GM12864 (cell line): ENCODE measurements around the gene SLC39A11.

Experiments
- DNase-seq: peaks from one replicate; pipeline ENCODE4 v3.0.0-alpha.2; 2011; ENCODE audit warnings: low read depth
- H3K4me3 ChIP-seq: 2 replicates; pipeline ENCODE4 v1.5.1; 2011; ENCODE audit warnings: mild to moderate bottlenecking, low read depth, low read length, control low read depth
- CTCF ChIP-seq: IDR thresholded peaks from 2 replicates; pipeline ENCODE4 v1.5.1; 2011; ENCODE audit warnings: low read depth, mild to moderate bottlenecking, moderate library complexity, low read length, control low read depth, inconsistent platforms; ENCODE audit errors: missing control alignments

SLC39A11 gene

GRCh38 chr17:72978593-72979218 lies 113.8 kb downstream of the SLC39A11 start:
- no peak overlapping the region for H3K4me3 ChIP-seq
- DNase-seq, result no peak
- no peak for TF ChIP-seq CTCF

GRCh38 chr17:72977771-72978417 lies 114.6 kb downstream of the SLC39A11 start:
- no peak overlapping the region; the same call in 1 of the 2 replicates for H3K4me3 ChIP-seq
- TF ChIP-seq CTCF, result no peak
- DNase-seq, result no peak

- DNase-seq, result no peak
- no peak overlapping the region; the same call in 1 of the 2 replicates for H3K4me3 ChIP-seq
- no peak for TF ChIP-seq CTCF
Measured at GRCh38 chr17:72976971-72977770, 115.3 kb downstream of the SLC39A11 start.

GRCh38 chr17:72975509-72975908 lies 117.0 kb downstream of the SLC39A11 start:
- no peak overlapping the region for H3K4me3 ChIP-seq
- DNase-seq, result no peak
- TF ChIP-seq CTCF, result no peak

- DNase-seq, result no peak
- no peak for TF ChIP-seq CTCF
- H3K4me3 ChIP-seq, result no peak overlapping the region
Measured at GRCh38 chr17:72974605-72975232, 117.8 kb downstream of the SLC39A11 start.

- DNase-seq, result no peak
- TF ChIP-seq CTCF, result no peak
- no peak overlapping the region for H3K4me3 ChIP-seq
Measured at GRCh38 chr17:72972263-72972951, 120.1 kb downstream of the SLC39A11 start.
